Activated CD8-positive, alpha-beta T cell treated with anti-CD3 and anti-CD28 coated beads for 36 hours (primary cell): ENCODE measurements around the gene WDR43. TPM values are rescaled to one million over a fixed set of nuclear protein-coding genes. Genes with fewer than 3 reads are reported as not detected.

Experiments used
- ATAC-seq: fragments of 200-7000 bp; cut with Tn5 transposase; one replicate; pipeline ENCODE4 v1.10.0; 2021; ENCODE audit warnings: mild to moderate bottlenecking, moderate library complexity
- CTCF ChIA-PET: fragments of 350-600 bp; sonication (Branson Sonifier 250); formaldehyde crosslinking; loops from one replicate; lab custom pipeline; 2021; ENCODE audit warnings: antibody characterized with exemption; lab: Charles Lee
- POLR2A ChIA-PET: fragments of 350-600 bp; sonication (Branson Sonifier 250); formaldehyde crosslinking; loops from one replicate; lab custom pipeline; 2021; ENCODE audit warnings: antibody characterized with exemption; lab: Charles Lee
- DNase-seq: peaks from one replicate; pipeline ENCODE4 v3.0.0-alpha.2; 2020
- H3K27ac Mint-ChIP-seq: one replicate; pipeline ENCODE4 v1.8.0; 2021; ENCODE audit warnings: mild to moderate bottlenecking, mixed read lengths
- H3K27me3 Mint-ChIP-seq: one replicate; pipeline ENCODE4 v1.8.0; 2021; ENCODE audit warnings: mixed read lengths
- H3K36me3 Mint-ChIP-seq: one replicate; pipeline ENCODE4 v1.8.0; 2021; ENCODE audit warnings: low read depth, mixed read lengths
- H3K4me1 Mint-ChIP-seq: one replicate; pipeline ENCODE4 v1.8.0; 2021; ENCODE audit warnings: low read depth, mixed read lengths
- H3K4me3 Mint-ChIP-seq: one replicate; pipeline ENCODE4 v1.8.0; 2021; ENCODE audit warnings: mild to moderate bottlenecking, moderate library complexity, mixed read lengths
- H3K9me3 Mint-ChIP-seq: one replicate; pipeline ENCODE4 v1.8.0; 2021; ENCODE audit warnings: mixed read lengths
- CTCF ChIP-seq: fragments of 200-600 bp; IDR thresholded peaks from one replicate; pipeline ENCODE4 v1.8.0; 2022; ENCODE audit warnings: antibody characterized with exemption, mild to moderate bottlenecking
- intact Hi-C: fragments of 100-400 bp; cut with micrococcal nuclease; formaldehyde crosslinking; loops from one replicate; pipeline ENCODE4 v1.10.0; 2022
- total RNA-seq, 2 experiments: library from RNA; stranded (reverse); gene quantifications; one replicate each; pipeline ENCODE4 v1.2.3, GENCODE V29; 2021

The WDR43 gene
- total RNA-seq, 2 experiments from 2014 or later = 121 to 129 TPM

DNA sequence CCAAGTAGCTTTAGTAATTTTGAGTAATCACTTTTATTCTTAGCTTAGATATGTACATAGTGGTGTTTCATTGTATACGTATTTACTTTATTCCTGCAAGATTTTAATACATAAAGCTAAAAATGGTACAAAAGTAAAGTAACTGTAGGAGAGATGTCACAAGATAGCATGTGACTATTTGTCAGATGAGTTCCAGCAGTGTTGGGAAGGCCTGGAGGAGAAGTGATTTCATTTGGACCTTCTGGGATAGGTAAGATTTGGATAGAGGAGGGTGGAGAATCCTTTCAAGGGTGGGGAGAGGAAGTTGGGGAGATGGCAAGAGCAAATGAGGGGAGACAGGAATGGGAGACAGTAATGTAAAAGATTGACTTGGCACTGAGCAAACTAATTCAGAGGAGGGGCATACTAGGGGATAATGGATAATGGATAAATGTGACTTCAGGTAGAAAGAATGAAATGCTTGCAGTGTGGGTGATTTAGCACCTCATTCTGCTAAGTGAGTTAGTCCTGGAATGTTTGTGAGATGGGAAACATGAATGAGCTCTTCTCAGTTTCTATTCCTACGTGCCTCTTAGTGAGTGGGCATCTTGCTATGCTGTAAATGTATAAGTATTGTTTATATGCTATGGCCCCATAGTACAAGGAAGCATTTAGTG, 10.5 kb downstream of the WDR43 start:
- Mint-ChIP-seq H3K36me3 (peaks cover 75% of the 10 kb centered on the region), H3K4me1 (peaks cover 45% of the 10 kb centered on the region), H3K27me3 (no peaks in the 10 kb centered on the region), H3K9me3 (no peaks in the 10 kb centered on the region), H3K4me3 (no peak overlapping the region), H3K27ac (peak overlapping the region; percentile 60)
- no peak for TF ChIP-seq CTCF
- ATAC-seq (no peak), DNase-seq (no peak)
- CTCF ChIA-PET = interaction anchor here (1.1 to 1.2 kb wide), 2 partner anchors 9 kb away, joined by 3 read pairs; no protein-coding TSS in a partner anchor
- intact Hi-C loops = no loop called here
- POLR2A ChIA-PET = interaction anchor here (0.6 to 2.7 kb wide), 9 partner anchors 10 to 536 kb away, joined by 3 to 18 read pairs (median 3); partner anchors contain the start of genes TRMT61B and WDR43

DNA sequence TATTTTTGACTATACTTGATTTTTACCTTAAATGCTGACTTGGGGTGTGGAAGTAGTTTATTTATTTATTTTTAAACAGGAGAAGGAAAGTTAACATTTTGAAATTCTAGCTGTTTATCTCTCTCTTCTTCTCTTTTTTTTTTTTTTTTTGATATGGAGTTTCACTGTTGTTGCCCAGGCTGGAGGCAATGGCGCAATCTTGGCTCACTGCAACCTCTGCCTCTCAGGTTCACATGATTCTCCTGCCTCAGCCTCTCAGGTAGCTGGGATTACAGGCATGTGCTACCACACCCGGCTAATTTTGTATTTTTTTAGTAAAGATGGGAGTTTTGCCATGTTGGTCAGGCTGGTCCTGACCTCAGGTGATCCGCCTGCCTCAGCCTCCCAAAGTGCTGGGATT, 11.1 kb downstream of the WDR43 start:
- Mint-ChIP-seq H3K9me3 (no peaks in the 10 kb centered on the region), H3K4me1 (peaks cover 45% of the 10 kb centered on the region), H3K27ac (peak overlapping the region; percentile 60), H3K4me3 (no peak overlapping the region), H3K36me3 (peaks cover 76% of the 10 kb centered on the region), H3K27me3 (no peaks in the 10 kb centered on the region)
- CTCF ChIA-PET = no interaction called here
- ATAC-seq (no peak), DNase-seq (no peak)
- POLR2A ChIA-PET = interaction anchor here (0.7 to 1.2 kb wide), 5 partner anchors 10 to 55 kb away, joined by 3 to 4 read pairs (median 3); partner anchors contain the start of gene TRMT61B
- TF ChIP-seq CTCF = no peak
- intact Hi-C loops = no loop called here

- no peaks in the 10 kb centered on the region for H3K27me3 Mint-ChIP-seq
- ChIA-PET POLR2A (interaction anchor here (0.6 to 1.2 kb wide), 3 partner anchors 9 to 27 kb away, joined by 3 to 5 read pairs (median 3); no protein-coding TSS in a partner anchor), CTCF (no interaction called here)
- H3K4me1 Mint-ChIP-seq = peaks cover 38% of the 10 kb centered on the region
- peaks cover 68% of the 10 kb centered on the region for H3K36me3 Mint-ChIP-seq
- no peak for DNase-seq
- H3K4me3 Mint-ChIP-seq = no peak overlapping the region
- no peak for ATAC-seq
- peak overlapping the region; percentile 11 for H3K27ac Mint-ChIP-seq
- TF ChIP-seq CTCF = no peak
- H3K9me3 Mint-ChIP-seq = no peaks in the 10 kb centered on the region
- intact Hi-C loops = no loop called here
Observed at GRCh38 chr2:28906376-28906775, 11.9 kb downstream of the WDR43 start.

GRCh38 chr2:28906821-28907220, 12.4 kb downstream of the WDR43 start:
- intact Hi-C loops = no loop called here
- Mint-ChIP-seq H3K36me3 (peaks cover 68% of the 10 kb centered on the region), H3K9me3 (no peaks in the 10 kb centered on the region), H3K27me3 (no peaks in the 10 kb centered on the region), H3K27ac (peak overlapping the region; percentile 11), H3K4me1 (peaks cover 36% of the 10 kb centered on the region), H3K4me3 (no peak overlapping the region)
- ChIA-PET POLR2A (interaction anchor here (0.6 to 1.2 kb wide), 3 partner anchors 9 to 27 kb away, joined by 3 to 5 read pairs (median 3); no protein-coding TSS in a partner anchor), CTCF (no interaction called here)
- no peak for TF ChIP-seq CTCF
- no peak for ATAC-seq
- DNase-seq = no peak

DNA sequence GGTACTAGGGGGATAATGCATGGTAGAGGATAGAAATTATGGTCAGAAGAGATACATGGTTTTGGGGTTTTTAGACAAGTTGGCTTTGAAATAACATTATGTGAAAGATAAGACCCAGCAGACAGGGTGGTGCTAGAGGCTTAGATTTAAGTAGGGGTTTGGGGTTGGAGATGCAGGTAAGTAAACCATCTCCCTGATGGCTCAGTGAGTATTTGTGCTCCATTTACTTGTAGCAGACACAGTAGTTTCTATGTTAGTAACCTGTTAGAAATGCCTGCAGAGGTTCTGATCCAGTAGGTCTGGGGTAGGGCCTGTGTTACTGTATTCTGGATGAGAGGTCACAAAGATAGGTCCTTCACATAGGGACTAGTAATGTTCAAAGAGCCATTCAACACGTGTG, 13.7 kb downstream of the WDR43 start:
- intact Hi-C loops = no loop called here
- Mint-ChIP-seq H3K4me1 (peaks cover 30% of the 10 kb centered on the region), H3K27me3 (no peaks in the 10 kb centered on the region), H3K4me3 (no peak overlapping the region), H3K27ac (no peak overlapping the region), H3K9me3 (no peaks in the 10 kb centered on the region), H3K36me3 (peaks cover 70% of the 10 kb centered on the region)
- DNase-seq (no peak), ATAC-seq (no peak)
- TF ChIP-seq CTCF = no peak
- ChIA-PET POLR2A (interaction anchor here (0.7 to 3.6 kb wide), 4 partner anchors 13 to 215 kb away, joined by 3 to 30 read pairs (median 6); partner anchors contain the start of gene WDR43), CTCF (no interaction called here)
